GM23338 (cell line): Measurements from ENCODE around the gene NKD1. TPM values are rescaled to one million over a fixed set of nuclear protein-coding genes. Genes with fewer than 3 reads are reported as not detected.

ENCODE experiments used
- ATAC-seq: fragments of 200-7000 bp; cut with Tn5 transposase; 3 replicates; pipeline ENCODE4 v1.9.1; 2020
- DNase-seq: peaks from one replicate; pipeline ENCODE4 v3.0.0-alpha.2; 2015; ENCODE audit warnings: low spot score
- H2AFZ ChIP-seq: fragments of 200-600 bp; sonication (generic); 2 replicates; pipeline ENCODE4 v1.8.0; 2016; ENCODE audit warnings: antibody characterized with exemption, mild to moderate bottlenecking, moderate library complexity
- H3F3A ChIP-seq: fragments of 200-600 bp; sonication (generic); replicated peaks from 2 replicates; pipeline ENCODE4 v1.8.0; 2017; ENCODE audit warnings: antibody characterized with exemption, mixed run types, low read depth
- H3K27ac ChIP-seq: fragments of 200-600 bp; sonication (generic); 2 replicates; pipeline ENCODE4 v1.6.1; 2016; ENCODE audit warnings: low read depth
- H3K27me3 ChIP-seq: fragments of 200-600 bp; sonication (generic); 2 replicates; pipeline ENCODE4 v1.8.0; 2016; ENCODE audit warnings: mild to moderate bottlenecking, mixed run types, moderate library complexity; ENCODE audit not compliant: insufficient read depth
- H3K36me3 ChIP-seq: fragments of 200-600 bp; sonication (generic); 2 replicates; pipeline ENCODE4 v1.8.0; 2016; ENCODE audit warnings: mild to moderate bottlenecking; ENCODE audit not compliant: insufficient read depth
- H3K4me1 ChIP-seq: fragments of 200-600 bp; sonication (generic); 2 replicates; pipeline ENCODE4 v1.8.0; 2016; ENCODE audit warnings: mild to moderate bottlenecking, moderate library complexity; ENCODE audit not compliant: insufficient read depth
- H3K4me2 ChIP-seq: fragments of 200-600 bp; sonication (generic); 2 replicates; pipeline ENCODE4 v1.7.1; 2017; ENCODE audit warnings: mixed run types
- H3K4me3 ChIP-seq: fragments of 200-600 bp; sonication (generic); 2 replicates; pipeline ENCODE4 v1.6.1; 2016; ENCODE audit warnings: mixed run types
- H3K79me2 ChIP-seq: fragments of 200-600 bp; sonication (generic); replicated peaks from 2 replicates; pipeline ENCODE4 v1.8.0; 2017; ENCODE audit warnings: mild to moderate bottlenecking; ENCODE audit not compliant: insufficient read depth
- H3K9me2 ChIP-seq: fragments of 200-600 bp; sonication (generic); 2 replicates; pipeline ENCODE4 v1.8.0; 2017; ENCODE audit not compliant: insufficient read depth
- H4K20me1 ChIP-seq: fragments of 200-600 bp; sonication (generic); replicated peaks from 2 replicates; pipeline ENCODE4 v1.8.0; 2017; ENCODE audit warnings: mild to moderate bottlenecking; ENCODE audit not compliant: insufficient read depth
- H3K27ac Mint-ChIP-seq: 2 replicates; pipeline ENCODE4 v1.8.0; 2020; ENCODE audit warnings: inconsistent platforms, mild to moderate bottlenecking, moderate library complexity, mixed read lengths
- H3K27me3 Mint-ChIP-seq: 3 replicates; pipeline ENCODE4 v1.8.0; 2022; ENCODE audit warnings: low read depth, mild to moderate bottlenecking, moderate library complexity, mixed read lengths, inconsistent platforms; ENCODE audit not compliant: insufficient read depth, poor library complexity
- H3K36me3 Mint-ChIP-seq: 3 replicates; pipeline ENCODE4 v1.8.0; 2021; ENCODE audit warnings: low read depth, mild to moderate bottlenecking, inconsistent platforms, moderate library complexity, mixed read lengths
- H3K4me1 Mint-ChIP-seq: 3 replicates; pipeline ENCODE4 v1.8.0; 2020; ENCODE audit warnings: mild to moderate bottlenecking, inconsistent platforms, mixed read lengths
- H3K4me3 Mint-ChIP-seq: 3 replicates; pipeline ENCODE4 v1.8.0; 2021; ENCODE audit warnings: moderate library complexity, mild to moderate bottlenecking, inconsistent platforms, mixed read lengths
- H3K9me3 Mint-ChIP-seq: 3 replicates; pipeline ENCODE4 v1.8.0; 2020; ENCODE audit warnings: moderate library complexity, mild to moderate bottlenecking, inconsistent platforms, mixed read lengths
- POLR2AphosphoS5 ChIP-seq: IDR thresholded peaks from 2 replicates; pipeline ENCODE4 v1.6.1; 2016; ENCODE audit warnings: antibody characterized with exemption, low read depth
- ZNF114 ChIP-seq: fragments of 250-450 bp; sonication (Bioruptor Pico); IDR thresholded peaks from 2 replicates; pipeline ENCODE4 v1.5.0; 2020; ENCODE audit warnings: mild to moderate bottlenecking, moderate library complexity
- ZNF331 ChIP-seq: fragments of 250-450 bp; sonication (Bioruptor Pico); IDR thresholded peaks from 2 replicates; pipeline ENCODE4 v1.5.0; 2020; ENCODE audit warnings: low read depth, mild to moderate bottlenecking, moderate library complexity
- polyA plus RNA-seq: library from polyadenylated mRNA; unstranded; fragments of >200 nt; fragmentation: Nextera tagmentation; extraction: Ambion mirVana; gene quantifications from 2 replicates; pipeline ENCODE4 v1.2.1, GENCODE V29; 2016
- total RNA-seq: library from RNA; depleted of rRNA; stranded (reverse); fragments of >200 nt; shearing (Covaris generic); gene quantifications from 2 replicates; pipeline ENCODE4 v1.2.3, GENCODE V29; 2014
- TF ChIP-seq, protein P1 (sequence below), 2 experiments: fragments of 200-600 bp in 1 of 2; sonication (generic) in 1 of 2; conservative IDR thresholded peaks; 2 replicates each; pipeline versions ENCODE4 v1.5.1 to v1.6.1; 2016 to 2017; ENCODE audit warnings: antibody characterized with exemption in 2 of 2, low read depth in 2 of 2, mild to moderate bottlenecking in 2 of 2, moderate library complexity in 1 of 2
- TF ChIP-seq, protein P2 (sequence below): IDR thresholded peaks from one replicate; pipeline ENCODE4 v1.6.1; 2018; ENCODE audit warnings: antibody characterized with exemption; ENCODE audit not compliant: unreplicated experiment

Gene NKD1
- total and polyA plus RNA-seq, 2 experiments from 2014 or later: 2.1 to 2.3 TPM

DNA sequence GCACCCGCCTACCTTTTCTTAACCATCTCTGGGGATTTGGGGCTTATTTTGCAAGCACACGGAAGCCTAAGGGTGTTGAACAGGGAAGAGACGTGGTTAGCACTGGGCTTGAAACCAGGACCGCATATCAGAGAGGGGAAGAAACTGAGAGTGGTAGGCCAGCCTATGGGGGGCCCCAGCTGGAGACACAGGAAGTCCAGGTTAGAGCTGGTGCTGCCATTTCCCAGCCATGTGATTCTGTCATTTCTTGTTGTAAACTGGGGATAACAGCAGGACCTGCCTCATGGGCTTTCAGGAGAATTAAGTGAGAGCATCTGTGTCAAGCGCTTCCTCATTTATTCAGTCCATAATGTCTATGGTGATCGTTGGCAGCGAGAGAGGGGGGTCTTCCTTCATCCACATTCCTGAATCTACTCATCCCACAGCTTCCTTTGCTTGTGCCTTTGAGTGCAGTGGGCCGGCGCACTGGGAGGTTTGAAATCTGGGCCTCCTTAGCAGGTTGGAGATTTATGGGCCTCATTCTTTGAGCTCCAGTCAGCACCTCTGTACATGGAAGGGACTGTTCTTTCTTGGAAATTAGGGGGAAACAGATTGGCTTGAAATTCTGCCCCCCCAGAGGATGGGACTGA, 20.1 kb downstream of the NKD1 start (continued):
- TF ChIP-seq, protein P1, sequence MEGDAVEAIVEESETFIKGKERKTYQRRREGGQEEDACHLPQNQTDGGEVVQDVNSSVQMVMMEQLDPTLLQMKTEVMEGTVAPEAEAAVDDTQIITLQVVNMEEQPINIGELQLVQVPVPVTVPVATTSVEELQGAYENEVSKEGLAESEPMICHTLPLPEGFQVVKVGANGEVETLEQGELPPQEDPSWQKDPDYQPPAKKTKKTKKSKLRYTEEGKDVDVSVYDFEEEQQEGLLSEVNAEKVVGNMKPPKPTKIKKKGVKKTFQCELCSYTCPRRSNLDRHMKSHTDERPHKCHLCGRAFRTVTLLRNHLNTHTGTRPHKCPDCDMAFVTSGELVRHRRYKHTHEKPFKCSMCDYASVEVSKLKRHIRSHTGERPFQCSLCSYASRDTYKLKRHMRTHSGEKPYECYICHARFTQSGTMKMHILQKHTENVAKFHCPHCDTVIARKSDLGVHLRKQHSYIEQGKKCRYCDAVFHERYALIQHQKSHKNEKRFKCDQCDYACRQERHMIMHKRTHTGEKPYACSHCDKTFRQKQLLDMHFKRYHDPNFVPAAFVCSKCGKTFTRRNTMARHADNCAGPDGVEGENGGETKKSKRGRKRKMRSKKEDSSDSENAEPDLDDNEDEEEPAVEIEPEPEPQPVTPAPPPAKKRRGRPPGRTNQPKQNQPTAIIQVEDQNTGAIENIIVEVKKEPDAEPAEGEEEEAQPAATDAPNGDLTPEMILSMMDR (conservative IDR thresholded peaks at IDR 0.05; ENCODE audit: low read depth in 2 of 2): no peak
- TF ChIP-seq, protein P2, sequence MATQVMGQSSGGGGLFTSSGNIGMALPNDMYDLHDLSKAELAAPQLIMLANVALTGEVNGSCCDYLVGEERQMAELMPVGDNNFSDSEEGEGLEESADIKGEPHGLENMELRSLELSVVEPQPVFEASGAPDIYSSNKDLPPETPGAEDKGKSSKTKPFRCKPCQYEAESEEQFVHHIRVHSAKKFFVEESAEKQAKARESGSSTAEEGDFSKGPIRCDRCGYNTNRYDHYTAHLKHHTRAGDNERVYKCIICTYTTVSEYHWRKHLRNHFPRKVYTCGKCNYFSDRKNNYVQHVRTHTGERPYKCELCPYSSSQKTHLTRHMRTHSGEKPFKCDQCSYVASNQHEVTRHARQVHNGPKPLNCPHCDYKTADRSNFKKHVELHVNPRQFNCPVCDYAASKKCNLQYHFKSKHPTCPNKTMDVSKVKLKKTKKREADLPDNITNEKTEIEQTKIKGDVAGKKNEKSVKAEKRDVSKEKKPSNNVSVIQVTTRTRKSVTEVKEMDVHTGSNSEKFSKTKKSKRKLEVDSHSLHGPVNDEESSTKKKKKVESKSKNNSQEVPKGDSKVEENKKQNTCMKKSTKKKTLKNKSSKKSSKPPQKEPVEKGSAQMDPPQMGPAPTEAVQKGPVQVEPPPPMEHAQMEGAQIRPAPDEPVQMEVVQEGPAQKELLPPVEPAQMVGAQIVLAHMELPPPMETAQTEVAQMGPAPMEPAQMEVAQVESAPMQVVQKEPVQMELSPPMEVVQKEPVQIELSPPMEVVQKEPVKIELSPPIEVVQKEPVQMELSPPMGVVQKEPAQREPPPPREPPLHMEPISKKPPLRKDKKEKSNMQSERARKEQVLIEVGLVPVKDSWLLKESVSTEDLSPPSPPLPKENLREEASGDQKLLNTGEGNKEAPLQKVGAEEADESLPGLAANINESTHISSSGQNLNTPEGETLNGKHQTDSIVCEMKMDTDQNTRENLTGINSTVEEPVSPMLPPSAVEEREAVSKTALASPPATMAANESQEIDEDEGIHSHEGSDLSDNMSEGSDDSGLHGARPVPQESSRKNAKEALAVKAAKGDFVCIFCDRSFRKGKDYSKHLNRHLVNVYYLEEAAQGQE: no peak

DNA sequence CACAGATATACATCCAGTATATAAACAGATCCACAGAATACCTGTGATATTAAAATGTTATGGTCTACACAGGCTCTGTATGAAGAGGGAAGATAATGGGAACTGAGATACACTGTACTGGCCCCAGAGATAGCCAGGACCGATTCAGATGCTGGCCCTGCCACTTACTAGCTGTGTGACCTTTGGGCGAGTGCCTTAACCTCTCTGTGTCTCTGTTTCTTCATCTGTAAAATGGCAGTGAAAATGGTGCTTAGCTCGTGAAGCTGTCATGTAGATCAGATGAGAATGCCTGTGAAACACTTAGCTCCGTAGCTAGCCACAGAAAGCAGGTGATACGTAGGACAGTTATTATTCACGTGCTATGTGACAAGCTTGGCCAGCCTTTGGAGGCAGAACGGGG, 22.2 kb downstream of the NKD1 start:
- Histone ChIP-seq H4K20me1 (no peaks in the 10 kb centered on the region), H3F3A (no peaks in the 10 kb centered on the region), H3K79me2 (no peaks in the 10 kb centered on the region), H2AFZ (no peak overlapping the region), H3K27ac (no peak overlapping the region), H3K36me3 (no peaks in the 10 kb centered on the region), H3K4me1 (no peaks in the 10 kb centered on the region), H3K4me3 (no peak overlapping the region), H3K9me2 (0 out of 2 replicates have a peak, but pooled peaks cover 3% of the 10 kb centered on the region), H3K27me3 (no peaks in the 10 kb centered on the region), H3K4me2 (no peak overlapping the region)
- TF ChIP-seq ZNF331 (CRISPR knock-in tag) (no peak), POLR2AphosphoS5 (no peak), ZNF114 (CRISPR knock-in tag) (no peak)
- TF ChIP-seq, protein P2: no peak
- DNase-seq: no peak
- no peak for ATAC-seq
- H3K9me3 Mint-ChIP-seq: no peaks in the 10 kb centered on the region; the same call in 2 of the 3 replicates
- no peak overlapping the region for H3K4me3 Mint-ChIP-seq
- H3K36me3 Mint-ChIP-seq: no peaks in the 10 kb centered on the region
- peaks cover 10% of the 10 kb centered on the region for H3K27me3 Mint-ChIP-seq
- H3K27ac Mint-ChIP-seq: no peak overlapping the region
- peaks cover 21% of the 10 kb centered on the region for H3K4me1 Mint-ChIP-seq
